Glomerular endothelial cell (primary cell): ENCODE results near the gene SCAF8. TPM values are rescaled to one million over a fixed set of nuclear protein-coding genes. Genes with fewer than 3 reads are reported as not detected.
"Not testable (repeated sequence)": the region's sequence is repeated elsewhere in the genome, so short reads cannot be mapped to it uniquely, and the experiment has no call there.

Experiments used
- DNase-seq: peaks from one replicate; pipeline ENCODE4 v3.0.0-alpha.2; 2011; ENCODE audit warnings: low read depth, low spot score; ENCODE audit errors: extremely low read depth
- total RNA-seq: library from RNA; depleted of rRNA; stranded (reverse); fragments of >200 nt; gene quantifications from 2 replicates; pipeline ENCODE4 v1.2.3, GENCODE V29; 2015

Gene SCAF8
- total RNA-seq, 1 donor from 2014 or later: 32.6 TPM

DNA sequence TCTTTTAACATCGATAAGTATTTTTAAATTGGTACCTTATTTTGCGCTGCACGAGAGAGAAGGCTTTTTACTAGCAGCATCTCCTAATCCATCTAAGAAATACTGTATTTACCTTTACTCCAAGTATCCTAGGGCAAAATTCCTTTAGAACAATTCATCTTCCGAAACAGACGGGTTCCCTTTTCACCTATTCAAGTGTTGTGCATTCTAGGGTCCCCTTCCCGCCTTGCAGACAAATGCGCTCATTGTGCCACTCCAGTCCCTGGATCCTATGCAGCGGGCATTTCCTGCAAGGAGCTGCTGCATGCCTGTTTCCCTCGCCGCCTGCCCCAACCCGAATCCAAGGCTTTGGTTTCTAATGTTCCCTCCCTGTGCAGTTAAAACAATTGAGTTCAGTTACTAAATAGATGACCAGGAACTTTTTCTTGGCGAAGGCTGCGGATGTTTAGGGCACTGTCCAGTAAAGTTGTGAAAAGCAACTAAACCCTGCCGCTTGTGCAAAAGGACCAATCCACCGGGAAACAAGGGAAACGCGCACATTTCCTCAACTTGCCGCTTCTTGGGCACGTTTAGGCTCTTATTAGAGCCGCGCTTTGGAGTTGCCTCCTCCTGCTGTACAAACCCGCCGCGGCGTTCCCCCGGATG lies 556 bp upstream of the SCAF8 start:
- DNase-seq: peak; percentile 31

GRCh38 chr6:154733626-154734382 lies 588 bp downstream of the SCAF8 start:
- DNase-seq: peak; percentile 74

DNA sequence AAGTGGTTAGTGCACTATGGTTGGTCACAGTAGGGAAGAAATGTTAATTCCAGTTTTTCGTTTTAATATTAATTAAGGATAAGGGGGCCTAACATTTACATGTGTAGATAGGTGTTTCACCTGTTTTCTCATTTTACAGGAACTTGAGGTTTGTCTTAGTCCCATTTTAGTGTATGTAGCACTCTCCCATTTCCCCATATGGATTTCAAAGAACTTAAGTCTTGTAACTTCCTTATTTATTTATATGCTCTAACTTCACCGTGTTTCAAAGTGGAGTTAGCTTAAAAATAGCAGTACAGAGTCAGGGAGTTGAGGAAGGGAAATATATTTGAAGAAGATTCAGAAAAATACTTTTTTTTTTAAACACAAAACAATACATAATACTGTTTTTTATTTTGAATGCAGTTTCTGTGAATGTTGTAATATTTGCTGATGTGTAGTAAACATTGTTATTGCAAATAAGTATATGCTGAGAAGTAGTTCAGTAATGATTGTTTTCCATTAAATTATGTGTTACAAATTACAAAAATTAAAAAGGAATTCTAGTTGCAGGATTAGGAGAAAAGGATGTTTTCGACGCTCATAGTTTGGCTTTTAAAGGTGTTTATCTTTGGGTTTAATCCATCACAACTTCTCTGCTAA lies 3.5 kb downstream of the SCAF8 start:
- no peak for DNase-seq

DNA sequence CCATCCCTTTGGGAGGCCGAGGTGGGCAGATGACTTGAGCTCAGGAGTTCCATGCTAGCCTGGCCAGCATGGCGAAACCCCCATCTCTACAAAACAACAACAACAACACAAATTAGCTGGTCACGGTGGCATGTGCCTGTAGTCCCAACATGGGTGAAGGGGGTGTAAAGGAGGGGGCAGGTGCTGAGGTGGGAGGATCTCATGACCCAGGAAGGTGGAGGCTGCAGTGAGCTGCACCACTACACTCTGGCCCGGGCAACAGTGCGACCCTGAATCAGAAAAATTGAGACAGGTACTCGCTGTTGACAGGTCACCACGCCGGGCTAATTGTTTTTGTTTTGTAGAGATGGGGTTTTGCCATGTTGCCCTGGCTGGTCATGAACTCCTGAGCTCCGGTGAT lies 4.2 kb downstream of the SCAF8 start:
- DNase-seq: no peak

GRCh38 chr6:154738551-154738961 lies 5.3 kb downstream of the SCAF8 start:
- DNase-seq: peak; percentile 12

- no peak for DNase-seq
Measured at GRCh38 chr6:154740658-154741057, 7.4 kb downstream of the SCAF8 start.

- DNase-seq: no peak
Measured at GRCh38 chr6:154742891-154743290, 9.7 kb downstream of the SCAF8 start.

DNA sequence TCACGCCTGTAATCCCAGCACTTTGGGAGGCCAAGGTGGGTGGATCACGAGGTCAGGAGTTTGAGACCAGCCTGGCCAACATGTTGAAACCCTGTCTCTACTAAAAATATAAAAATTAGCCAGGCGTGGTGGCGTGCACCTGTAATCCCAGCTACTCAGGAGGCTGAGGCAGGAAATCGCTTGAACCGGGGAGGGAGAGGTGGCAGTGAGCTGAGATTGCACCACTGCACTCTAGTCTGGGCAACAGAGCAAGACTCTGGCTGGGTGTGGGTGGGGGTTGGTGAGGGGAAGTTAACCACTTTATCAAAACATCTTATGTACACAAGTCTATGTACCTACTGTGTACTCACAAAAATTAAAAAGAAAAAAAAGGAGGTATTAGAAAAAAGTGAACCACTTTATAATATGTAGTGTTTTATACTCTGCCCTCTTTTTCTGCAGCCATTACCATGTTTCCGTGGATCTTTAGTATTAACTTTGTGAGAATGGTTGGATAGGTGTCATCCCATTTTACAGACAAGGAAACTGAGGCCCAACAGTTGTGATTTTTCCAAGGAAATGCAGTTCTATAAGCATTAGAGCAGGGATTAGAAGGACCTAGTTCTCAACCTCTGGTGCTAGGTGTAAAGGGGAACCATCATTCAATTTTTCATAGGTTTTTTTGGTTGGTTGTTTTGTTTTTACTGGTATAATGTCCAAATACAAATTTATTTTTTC lies 11.0 kb downstream of the SCAF8 start:
- not testable (repeated sequence) for DNase-seq

GRCh38 chr6:154745243-154745642 lies 12.0 kb downstream of the SCAF8 start:
- no peak for DNase-seq

DNA sequence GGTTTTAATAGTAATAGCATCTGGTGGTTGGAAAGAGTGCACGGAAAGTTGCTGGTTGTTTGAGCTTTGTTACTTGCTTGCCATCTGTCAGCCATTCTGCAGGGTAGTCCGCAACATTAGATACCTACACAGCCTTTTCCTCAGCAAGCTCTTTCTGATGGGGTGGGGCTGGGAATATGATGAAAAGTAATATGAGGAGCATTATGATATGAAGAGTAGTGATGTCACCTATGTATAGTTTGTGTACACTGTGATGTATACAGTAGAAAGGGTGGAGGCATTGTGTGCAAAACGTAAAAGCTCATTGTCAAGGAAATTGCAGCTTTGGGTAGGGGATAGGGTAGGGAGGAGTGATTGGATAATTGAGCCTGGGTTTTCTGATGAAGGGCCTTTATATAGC lies 16.1 kb downstream of the SCAF8 start:
- DNase-seq: no peak

GRCh38 chr6:154751011-154751800 lies 18.0 kb downstream of the SCAF8 start:
- DNase-seq: no peak

GRCh38 chr6:154752022-154752421 lies 18.8 kb downstream of the SCAF8 start:
- DNase-seq: no peak

DNA sequence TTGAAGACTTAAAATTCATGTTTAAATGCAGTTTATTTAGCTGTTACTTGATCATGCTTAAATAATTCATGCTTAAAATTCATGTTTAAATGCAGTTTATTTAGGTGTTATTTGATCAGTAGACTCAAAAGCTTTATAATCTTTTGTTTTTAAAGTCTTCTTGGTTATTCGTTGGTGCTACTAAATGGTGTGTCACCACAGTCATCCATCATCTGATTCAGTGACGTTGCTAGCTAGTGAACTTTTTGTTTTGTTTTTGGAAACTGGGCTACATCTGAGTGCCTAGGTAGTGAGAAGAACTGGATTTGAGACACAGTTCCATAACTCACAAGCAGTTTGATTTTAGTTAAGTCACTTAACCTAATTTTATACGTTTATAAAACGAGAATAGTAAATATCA lies 20.9 kb downstream of the SCAF8 start:
- peak; percentile 18 for DNase-seq

DNA sequence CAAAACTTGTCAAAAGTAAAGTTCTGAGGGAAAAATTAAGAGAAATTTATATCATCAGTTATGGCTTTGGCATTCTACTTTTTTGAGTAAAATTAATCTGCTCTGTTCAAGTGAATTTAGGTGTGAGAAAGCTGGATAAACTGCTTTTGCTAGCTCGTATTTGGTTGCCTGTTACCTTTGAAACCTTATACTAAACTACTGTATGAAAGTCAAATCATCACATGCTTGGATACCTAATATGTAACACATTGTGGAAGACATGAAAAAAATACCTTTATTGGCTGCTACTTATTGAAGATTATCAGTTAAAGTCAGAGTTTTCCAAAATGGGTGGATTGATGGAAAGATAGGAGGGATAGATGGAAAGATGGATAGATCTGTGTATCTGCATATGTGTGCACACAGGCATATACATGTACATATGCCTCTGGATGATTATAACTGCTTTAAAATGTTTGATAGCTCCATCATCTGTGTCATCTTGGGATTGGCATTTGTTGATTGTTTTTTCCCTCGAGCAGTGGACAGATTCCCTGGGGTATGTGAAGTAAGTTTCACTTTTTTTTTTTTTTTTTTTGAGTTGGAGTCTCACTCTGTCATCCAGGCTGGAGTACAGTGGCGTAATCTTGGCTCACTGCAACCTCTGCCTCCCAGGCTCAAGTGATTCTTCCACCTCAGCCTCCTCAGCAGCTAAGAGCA lies 24.3 kb downstream of the SCAF8 start:
- DNase-seq: no peak

DNA sequence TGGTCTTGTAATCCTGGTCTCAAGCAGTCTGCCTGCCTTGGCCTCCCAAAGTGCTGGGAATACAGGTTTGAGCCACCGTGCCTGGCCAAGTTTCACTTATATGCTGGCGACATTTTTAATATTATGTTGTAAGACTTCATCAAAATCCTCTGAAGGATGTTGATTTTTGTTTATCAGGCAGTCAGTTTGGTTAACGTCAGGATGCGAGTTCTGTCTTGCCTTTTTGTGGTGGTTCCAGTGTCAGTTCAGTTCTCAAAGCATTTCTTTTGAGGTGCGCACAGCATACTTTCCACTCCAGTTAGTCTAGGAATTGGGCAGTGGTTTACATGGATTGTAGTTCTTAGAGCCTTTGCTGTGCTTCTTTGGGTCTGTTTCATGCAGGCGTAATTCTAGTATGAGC lies 24.9 kb downstream of the SCAF8 start:
- no peak for DNase-seq

DNA sequence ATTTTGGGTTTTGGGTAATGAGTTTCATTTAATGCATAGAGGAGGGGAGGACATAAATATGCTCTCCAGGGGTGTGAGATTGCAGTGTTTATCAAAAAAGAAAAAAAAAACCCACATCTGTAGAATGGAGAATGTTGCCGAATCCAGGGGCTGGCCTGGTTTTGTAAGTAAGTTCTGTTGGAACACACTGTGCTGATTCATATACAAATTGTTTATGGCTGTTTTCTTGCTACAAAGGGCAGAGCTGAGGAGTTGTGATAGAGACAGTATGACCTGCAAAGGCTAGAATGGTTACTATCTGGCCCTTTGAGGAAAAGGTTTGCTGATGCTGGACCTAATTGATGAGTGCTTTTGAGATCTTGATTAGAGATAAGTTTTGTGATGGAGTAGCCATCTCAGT lies 30.4 kb downstream of the SCAF8 start:
- no peak for DNase-seq

DNA sequence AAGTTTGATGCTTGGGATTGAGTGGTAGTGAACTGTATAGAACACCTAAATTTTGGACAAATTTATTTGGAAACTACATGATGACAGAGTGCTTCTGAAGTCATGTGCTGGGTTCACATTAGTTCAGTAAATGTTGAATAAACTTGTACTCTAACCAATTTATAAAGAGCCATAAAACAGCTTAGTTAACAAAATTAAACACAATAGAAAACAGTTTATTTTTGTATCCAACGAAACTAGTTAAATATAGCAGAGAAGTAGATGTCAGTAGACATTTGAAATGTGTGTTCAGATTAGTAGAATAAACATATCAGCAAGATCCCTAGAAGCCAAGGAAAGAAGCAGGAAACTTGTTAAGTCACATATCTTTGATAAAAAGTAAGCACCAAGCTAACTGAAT lies 32.1 kb downstream of the SCAF8 start:
- DNase-seq: no peak

- no peak for DNase-seq
Measured at GRCh38 chr6:154766288-154766687, 33.1 kb downstream of the SCAF8 start.

- no peak for DNase-seq
Measured at GRCh38 chr6:154767003-154767723, 33.9 kb downstream of the SCAF8 start.
